NAMALWA (cell line): ENCODE measurements around the gene SELENON.

Experiments used
- DNase-seq: peaks from one replicate; pipeline ENCODE4 v3.0.0-alpha.2; 2015; ENCODE audit warnings: low spot score

The SELENON gene, protein sequence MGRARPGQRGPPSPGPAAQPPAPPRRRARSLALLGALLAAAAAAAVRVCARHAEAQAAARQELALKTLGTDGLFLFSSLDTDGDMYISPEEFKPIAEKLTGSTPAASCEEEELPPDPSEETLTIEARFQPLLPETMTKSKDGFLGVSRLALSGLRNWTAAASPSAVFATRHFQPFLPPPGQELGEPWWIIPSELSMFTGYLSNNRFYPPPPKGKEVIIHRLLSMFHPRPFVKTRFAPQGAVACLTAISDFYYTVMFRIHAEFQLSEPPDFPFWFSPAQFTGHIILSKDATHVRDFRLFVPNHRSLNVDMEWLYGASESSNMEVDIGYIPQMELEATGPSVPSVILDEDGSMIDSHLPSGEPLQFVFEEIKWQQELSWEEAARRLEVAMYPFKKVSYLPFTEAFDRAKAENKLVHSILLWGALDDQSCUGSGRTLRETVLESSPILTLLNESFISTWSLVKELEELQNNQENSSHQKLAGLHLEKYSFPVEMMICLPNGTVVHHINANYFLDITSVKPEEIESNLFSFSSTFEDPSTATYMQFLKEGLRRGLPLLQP

GRCh38 chr1:25799935-25800702, at the start of gene SELENON:
SELENON (plus strand) TSS chr1:25800193; CDS start chr1:25800231, 38 bp downstream.
- no peak for DNase-seq

GRCh38 chr1:25750923-25751605, 48.9 kb upstream of the SELENON start:
- DNase-seq, result no peak

GRCh38 chr1:25754470-25755181, 45.4 kb upstream of the SELENON start:
- DNase-seq, result no peak

DNA sequence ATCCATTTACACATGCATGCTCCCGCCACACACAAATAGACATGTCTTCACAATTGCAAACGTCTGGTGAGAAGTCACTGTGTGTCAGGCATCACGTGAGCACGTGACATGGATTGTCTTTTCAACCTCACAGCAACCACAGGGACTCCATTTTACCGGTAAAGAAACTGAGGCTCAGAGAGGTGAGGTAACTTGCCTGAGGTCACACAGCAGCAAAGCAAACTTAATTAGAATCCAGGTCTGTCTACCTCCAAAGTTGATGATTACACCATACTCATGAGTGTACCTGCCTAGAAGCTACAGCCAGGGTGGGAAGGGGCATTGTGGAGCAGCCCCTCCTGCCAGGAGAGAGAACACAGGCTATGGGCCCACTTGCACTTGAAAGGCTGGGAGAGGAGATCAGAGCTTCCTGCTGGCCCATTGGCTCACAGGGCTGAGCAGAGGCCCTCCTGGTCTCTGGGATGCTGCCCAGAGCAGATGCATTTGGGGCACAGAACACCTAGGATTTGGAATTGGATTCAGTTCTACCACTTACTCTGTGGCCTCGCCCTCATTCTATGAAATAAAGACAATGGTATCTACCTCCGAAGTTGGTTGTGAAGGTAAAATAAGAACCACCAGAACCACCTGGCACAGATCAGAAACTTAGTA, 44.4 kb upstream of the SELENON start:
- no peak for DNase-seq

DNA sequence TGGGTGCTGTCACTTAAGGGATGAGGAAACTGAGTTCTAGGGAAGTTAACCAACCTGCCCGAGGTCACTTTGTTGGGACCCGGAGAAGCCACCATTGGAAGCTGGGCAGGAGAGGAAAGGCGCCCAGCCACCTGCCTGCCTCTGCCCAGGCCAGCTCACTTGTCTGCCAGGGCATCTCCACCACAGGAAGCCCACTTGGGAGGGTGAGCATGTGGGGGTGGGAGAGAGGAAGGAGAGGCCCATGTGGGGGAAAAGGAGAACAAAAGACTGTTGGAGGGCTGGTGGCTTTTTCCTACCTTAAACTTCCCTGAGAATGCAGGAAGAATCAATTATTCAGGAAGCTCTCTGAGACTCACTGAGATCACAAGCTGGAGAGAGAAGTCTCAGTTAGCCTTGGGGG, 43.8 kb upstream of the SELENON start:
- DNase-seq, result no peak

DNA sequence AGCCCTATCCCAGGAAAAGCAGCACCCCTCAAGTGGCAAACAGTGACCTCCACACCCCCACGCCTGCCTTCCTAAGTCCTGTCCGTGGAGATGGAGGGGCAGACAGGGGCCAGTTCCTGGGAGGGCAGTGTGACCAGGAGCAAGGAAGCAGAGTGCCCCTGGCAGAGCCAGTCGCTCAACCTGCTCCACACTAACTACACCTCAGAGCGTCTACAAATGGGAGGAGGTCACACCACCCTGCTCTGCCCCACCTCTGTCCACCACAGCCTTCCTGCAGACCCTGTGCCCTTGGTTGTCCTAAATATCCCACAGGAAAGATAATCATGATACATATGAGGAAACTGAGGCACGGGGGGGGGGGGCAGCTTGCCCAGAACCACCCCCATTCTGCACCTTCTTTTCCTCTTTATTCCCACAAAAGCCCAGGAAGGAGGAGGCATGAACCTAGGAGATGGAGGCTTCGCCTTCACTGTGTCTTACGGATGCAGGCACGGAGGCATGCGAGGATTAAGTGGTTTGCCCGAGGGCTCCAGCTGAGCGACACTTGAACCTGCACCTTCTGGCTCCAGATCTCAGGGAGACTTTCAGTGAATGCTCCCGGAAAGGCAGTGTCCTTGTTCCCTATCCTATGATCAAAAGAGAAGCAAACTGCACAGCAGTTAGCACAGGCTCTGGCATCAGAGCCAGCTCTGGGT, 42.7 kb upstream of the SELENON start:
- no peak for DNase-seq

GRCh38 chr1:25757846-25758185, 42.2 kb upstream of the SELENON start:
- no peak for DNase-seq

GRCh38 chr1:25758466-25759070, 41.4 kb upstream of the SELENON start:
- no peak for DNase-seq

GRCh38 chr1:25760122-25760719, 39.8 kb upstream of the SELENON start:
- no peak for DNase-seq

- DNase-seq, result no peak
Measured at GRCh38 chr1:25760871-25761270, 39.1 kb upstream of the SELENON start.

DNA sequence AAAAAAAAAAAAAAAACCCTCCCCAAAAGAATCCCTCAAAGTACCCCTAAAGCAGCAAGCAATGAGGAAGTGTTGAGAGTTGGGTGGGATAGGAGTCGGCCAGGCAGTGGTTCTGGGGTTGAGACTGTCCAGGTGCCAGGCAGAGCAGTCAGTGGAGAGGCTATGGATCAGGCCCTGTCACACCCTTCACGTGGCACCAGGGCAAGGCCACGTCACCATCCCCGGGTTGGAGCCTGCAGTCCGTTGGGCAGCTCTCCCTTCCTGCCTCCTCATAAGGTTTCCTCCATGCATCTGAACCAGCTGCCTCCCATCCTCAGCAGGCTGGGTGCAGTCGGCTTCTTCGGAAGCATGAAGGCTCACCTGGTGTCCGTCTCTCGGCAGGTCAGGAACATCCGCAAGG, 36.5 kb upstream of the SELENON start:
- no peak for DNase-seq

GRCh38 chr1:25765136-25765922, 34.7 kb upstream of the SELENON start:
- DNase-seq, result no peak

- no peak for DNase-seq
Measured at GRCh38 chr1:25765923-25766589, 33.9 kb upstream of the SELENON start.

- no peak for DNase-seq
Measured at GRCh38 chr1:25766721-25767436, 33.1 kb upstream of the SELENON start.

- DNase-seq, result no peak
Measured at GRCh38 chr1:25767437-25767770, 32.6 kb upstream of the SELENON start.

GRCh38 chr1:25768999-25769398, 31.0 kb upstream of the SELENON start:
- no peak for DNase-seq

DNA sequence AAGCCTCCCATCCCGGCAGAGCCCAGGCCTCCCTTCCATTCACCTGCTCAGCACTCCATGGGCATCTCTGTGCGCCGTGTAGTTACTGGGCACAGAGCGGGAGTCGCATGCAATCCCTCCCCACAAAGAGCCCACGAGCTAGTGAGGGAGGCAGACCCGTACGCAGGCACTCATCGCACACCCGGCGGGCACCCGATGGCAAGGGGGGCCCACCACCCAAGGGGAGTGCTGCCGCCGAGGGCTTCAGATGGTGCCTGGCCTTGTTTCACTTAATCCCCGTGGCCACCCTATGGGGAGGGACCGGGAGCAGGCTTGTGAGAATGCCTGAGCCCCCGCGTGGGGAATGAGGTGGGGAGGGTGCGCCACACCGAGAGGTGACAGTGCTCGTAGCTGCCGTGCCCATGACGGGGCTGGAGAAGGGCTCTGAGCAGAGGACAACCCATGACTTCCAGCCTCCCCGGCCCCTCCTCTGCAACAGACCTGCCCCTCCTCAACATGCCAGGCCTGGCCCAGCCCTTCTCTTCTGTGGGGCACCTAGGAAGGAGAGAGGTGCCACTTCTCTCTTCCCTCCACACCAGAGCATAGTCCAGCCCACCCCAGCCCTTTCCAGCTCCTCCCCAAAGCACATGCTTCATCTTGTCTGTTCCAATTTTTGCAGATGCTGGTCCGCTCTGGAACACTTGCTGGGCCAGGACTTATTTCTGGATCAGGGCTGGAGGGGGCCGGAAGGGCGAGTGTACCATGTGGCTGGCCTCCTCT, 30.2 kb upstream of the SELENON start:
- no peak for DNase-seq
